Fibroblast of pulmonary artery (primary cell): Measurements from ENCODE around the gene KCNJ5.
A peak's percentile ranks its signal among the peaks of the same experiment; 100 is the strongest.

Experiments
- DNase-seq: peaks from one replicate; pipeline ENCODE4 v3.0.0-alpha.2; 2010; ENCODE audit warnings: low read depth
- H3K4me3 ChIP-seq: replicated peaks from 2 replicates; pipeline ENCODE4 v1.5.1; 2011; ENCODE audit warnings: low read depth, mild to moderate bottlenecking, control low read depth, low read length, moderate library complexity
- CTCF ChIP-seq: IDR thresholded peaks from 2 replicates; pipeline ENCODE4 v1.5.1; 2011; ENCODE audit warnings: mild to moderate bottlenecking, control low read depth, low read length, inconsistent platforms; ENCODE audit errors: missing control alignments

Gene KCNJ5

GRCh38 chr11:128886406-128887124 is 4.6 kb upstream of the KCNJ5 start:
- H3K4me3 ChIP-seq = no peak overlapping the region
- DNase-seq = no peak
- TF ChIP-seq CTCF = peak; percentile 9

- DNase-seq = no peak
- TF ChIP-seq CTCF = no peak
- no peak overlapping the region for H3K4me3 ChIP-seq
These were observed 2.8 kb upstream of the KCNJ5 start for GRCh38 chr11:128888034-128888985.

GRCh38 chr11:128889657-128890213 is 1.4 kb upstream of the KCNJ5 start:
- no peak for TF ChIP-seq CTCF
- no peak overlapping the region for H3K4me3 ChIP-seq
- no peak for DNase-seq

- TF ChIP-seq CTCF = no peak
- DNase-seq = no peak
- H3K4me3 ChIP-seq = peak overlapping the region; percentile 47
These were observed 977 bp upstream of the KCNJ5 start for GRCh38 chr11:128890216-128890542.

- no peak overlapping the region for H3K4me3 ChIP-seq
- DNase-seq = no peak
- no peak for TF ChIP-seq CTCF
These were observed 800 bp downstream of the KCNJ5 start for GRCh38 chr11:128891913-128892398.

GRCh38 chr11:128892866-128893565 is 1.9 kb downstream of the KCNJ5 start:
- H3K4me3 ChIP-seq = no peak overlapping the region
- no peak for DNase-seq
- no peak for TF ChIP-seq CTCF
